IPS-11a (cell line): ENCODE measurements around the gene CTNND2.
"Not testable (repeated sequence)": the region's sequence is repeated elsewhere in the genome, so short reads cannot be mapped to it uniquely, and the experiment has no call there.

ENCODE experiments used
- H3K4me3 ChIP-seq: one replicate; pipeline ENCODE4 v1.5.1; 2013; ENCODE audit warnings: low read depth, low read length, control low read depth

The CTNND2 gene

DNA sequence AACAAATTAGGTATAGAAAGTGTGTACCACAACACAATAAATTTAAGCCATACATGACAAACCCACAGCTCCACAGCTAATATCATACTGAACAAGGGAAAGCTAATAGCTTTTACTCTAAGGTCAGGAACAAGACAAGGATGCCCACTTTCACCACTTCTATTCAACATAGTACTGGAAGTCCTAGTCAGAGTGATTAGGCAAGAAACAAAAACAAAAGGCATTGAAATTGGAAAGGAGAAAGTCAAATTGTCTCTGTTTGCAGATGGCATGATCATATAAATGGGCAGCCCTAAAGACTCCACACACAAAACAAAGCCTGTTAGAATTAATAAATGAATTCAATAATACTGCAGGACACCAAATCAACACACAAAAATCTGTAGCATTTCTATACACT lies 548.8 kb downstream of the CTNND2 start:
- no peak overlapping the region for H3K4me3 ChIP-seq

DNA sequence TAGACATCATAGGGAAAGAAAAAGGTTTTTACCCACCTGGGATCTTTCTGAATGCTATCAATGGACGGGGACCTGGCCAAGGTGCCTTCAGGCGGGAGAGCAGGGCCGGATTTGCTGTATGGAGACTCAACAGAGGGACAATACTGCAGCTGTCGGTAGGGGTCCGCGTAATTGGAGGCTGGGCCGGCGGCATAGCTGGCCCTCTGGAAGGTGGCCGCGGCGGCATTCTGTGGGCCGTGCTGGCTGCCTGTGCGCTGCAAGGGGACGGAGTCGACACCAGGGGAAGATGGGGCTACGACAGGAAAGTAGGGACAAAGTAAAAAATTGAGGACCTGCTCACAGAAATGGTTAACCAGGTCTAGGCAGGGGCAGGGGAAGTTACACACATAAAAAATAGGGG lies 557.9 kb downstream of the CTNND2 start:
- no peak overlapping the region for H3K4me3 ChIP-seq

DNA sequence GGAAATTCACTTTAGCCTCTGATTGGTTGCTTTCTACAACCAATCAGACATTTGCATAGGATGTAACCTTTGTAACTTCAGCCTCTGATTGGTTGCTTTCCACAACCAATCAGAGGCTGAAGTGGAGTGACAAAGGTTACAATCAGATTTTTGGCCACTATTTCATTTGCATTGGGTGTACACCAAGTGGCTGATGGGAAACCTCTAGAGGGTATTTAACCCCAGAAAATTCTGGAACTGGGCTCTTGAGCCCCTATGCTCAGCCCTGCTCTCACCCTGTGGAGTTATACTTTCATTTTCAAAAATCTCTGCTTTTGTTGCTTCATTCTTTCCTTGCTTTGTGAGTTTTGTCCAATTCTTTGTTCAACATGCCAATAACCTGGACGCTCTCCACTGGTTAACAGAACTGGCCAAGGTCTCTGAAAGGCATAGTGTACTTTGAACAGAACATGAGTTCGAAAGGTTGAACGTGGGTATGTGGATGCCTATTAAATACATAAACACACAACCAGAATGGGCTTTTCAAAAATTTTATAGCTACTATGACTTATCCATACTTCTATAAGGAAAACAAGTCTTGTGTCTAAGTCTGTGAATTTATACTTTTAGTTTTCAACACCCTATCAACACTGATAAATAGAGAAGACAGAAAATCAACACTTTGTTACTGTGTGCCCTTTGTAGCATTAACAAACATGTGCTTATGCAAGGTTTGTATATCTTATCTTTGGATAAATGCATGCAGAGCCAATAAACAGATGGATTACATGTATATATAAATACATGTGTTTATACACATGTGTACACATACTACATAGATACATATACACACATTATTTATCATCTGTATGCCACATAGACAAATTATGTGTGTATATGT lies 568.1 kb downstream of the CTNND2 start:
- H3K4me3 ChIP-seq = no peak overlapping the region

DNA sequence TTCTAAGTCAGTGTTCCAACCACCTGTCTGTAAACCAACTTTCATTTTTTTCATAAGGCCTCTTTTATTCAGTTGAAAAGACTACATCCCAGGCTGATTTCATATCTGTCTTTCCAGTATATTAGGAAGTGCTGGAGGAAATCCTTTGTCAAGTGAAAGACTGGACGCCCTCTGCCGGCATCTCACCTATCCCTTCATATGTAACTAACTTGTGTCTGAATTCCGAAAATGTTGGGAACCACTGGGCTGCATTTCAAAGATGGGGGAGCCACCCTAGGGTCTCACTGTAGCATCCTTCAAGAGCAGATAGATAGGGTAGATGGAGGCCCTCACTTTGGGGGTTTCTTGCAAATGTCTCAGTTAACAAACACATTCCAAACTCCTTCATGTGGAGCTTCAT lies 569.8 kb downstream of the CTNND2 start:
- H3K4me3 ChIP-seq = no peak overlapping the region

DNA sequence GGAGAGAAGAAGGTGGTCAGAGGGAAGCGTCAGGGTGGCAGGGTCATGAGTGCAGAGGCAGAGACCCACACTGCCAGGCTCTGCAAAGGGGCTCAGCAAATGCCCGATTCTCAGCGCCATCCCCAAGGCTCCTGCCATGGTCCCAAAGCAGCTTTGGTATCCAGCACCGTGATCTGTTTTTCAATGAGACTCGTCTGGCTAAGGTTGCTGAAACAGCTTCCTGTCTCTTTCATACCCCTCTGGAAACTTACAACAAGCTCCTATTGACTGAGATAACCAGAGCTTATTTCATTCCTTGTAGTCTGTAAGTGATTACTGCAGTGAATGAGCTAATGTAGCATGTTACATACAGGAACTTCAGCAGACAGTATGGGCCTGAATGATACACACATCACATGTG lies 574.6 kb downstream of the CTNND2 start:
- no peak overlapping the region for H3K4me3 ChIP-seq

DNA sequence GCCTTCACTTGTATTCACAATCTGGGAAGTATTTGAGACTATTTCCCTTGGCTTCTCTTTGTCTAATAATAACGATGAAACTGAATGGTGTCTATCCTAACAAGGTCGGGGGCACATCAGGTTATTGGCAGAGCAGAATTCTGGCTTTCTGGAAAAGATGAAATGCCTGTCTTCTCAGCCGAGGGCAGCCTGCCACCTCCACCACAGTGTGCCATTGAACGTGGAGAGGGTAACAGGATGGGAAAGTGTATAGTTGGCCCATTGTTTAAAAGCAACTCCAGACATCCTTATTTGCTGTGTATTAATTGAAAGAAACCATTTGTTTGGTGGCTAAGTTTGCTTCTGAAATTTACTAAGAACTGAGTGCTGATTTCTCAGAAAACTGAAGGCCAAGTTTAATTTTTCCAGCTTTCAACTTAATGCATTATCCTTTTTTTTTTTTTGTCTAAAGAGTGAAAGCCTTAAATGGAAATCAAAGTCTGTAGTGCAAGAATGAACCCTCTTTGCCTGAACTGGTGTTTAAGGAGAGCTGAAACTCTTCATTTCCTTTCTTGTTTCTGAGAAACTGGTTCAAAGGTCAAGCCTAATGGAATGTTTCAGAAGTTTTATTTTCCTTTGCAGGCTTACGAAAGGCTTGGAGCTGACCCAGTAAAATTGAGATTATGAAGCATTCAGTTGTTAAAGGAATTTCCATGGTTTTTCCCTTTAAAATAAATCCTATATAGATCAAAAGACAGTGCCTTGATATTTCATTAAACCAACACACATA lies 579.5 kb downstream of the CTNND2 start:
- H3K4me3 ChIP-seq = no peak overlapping the region

DNA sequence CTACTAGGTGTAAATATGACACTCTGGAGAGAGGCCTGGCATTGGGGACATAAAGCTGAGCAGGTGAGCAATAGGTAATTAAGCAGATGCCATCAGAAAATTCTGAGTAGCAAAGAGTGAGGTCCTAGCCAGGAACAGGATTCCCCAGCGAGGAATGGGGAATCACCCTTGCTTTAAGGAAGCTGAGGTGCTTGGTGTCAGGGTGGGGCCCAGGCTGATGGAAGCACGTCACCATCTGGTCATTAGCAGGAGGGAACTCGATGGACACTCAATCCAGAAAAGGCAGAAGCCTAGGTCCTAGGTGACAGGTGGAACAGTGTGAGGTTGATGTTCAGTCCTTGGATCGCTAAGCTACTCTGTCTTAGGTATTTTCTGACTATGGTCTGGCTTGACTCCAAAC lies 580.5 kb downstream of the CTNND2 start:
- H3K4me3 ChIP-seq = no peak overlapping the region

DNA sequence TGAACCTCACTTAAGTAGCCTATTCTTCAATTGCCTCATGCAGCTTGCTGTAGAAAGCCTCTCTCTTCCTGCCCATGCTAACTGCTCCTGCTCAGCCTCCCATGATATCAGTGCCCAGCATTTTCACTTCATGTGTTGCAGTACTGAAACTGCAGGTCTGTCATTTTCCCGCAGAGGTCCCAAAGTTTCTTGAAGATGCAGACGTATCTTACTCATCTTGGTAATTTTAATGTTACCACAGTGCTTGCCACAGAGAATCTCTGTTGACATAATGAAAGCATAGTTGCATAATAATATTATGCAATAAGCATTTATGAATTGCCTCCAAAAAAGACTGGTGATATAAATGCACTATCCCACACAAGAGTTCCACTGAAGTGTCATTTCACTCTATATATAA lies 582.1 kb downstream of the CTNND2 start:
- no peak overlapping the region for H3K4me3 ChIP-seq

DNA sequence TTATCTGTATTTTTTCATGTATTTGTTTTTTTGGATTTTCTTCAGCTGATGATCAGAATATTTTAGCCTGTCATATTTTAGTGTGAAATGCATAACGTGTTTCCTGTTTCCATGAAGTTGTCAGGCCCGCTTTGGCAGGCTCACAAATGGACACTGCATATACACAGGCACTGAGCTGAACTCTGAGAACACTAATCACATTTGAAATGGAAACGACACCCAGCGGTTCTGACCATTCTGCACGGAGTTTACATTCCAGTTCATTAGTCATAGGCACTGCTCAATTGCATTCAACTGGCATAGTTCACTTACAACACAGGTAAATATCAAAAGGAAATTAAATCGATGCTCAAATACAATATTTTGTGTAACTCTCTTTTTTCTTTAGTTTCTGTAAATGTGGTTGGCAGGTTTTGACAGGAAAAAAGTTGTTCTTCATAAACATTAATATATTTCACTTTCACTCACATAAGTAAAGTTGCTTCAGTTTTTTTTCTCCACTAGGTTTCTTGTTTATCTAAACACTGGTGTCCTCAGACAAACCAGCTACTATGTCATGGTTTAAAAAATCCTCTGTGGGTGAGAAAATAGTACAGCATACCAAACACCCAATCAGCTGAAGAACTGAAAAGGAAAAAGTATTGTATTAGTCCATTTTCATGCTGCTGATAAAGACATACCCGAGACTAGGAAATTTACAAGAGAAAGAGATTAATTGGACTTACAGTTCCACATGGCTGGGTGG lies 584.2 kb downstream of the CTNND2 start:
- no peak overlapping the region for H3K4me3 ChIP-seq

DNA sequence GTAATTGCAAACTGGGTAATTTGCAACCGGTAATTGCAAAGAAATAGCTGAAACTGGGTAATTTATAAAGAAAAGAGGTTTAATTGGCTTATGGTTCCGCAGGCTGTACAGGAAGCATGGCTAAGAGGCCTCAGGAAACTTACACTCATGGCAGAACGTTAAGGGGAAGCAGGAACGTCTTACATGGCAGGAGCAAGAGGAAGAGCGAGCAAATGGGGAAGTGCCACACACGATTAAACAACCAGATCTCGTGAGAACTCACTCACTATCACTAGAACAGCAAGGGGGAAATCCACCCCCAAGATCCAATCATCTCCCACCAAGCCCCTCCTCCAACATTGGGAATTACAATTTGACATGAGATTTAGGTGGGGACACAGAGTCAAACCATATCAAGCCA lies 590.6 kb downstream of the CTNND2 start:
- H3K4me3 ChIP-seq = not testable (repeated sequence)

DNA sequence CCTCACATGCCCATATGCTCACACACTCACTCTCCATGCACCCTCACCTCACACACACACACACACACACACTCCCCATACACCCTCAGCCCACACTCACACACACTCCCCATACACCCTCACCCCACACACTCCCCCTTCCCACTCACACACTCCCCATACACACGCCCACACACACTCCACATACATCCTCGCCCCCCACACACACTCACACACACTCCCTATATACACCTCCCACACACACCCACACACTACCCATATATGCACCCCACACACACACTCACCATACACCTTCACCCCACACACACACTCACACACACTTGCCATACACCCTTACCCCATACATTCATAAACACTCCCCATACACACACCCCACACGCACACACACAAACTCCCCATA lies 592.5 kb downstream of the CTNND2 start:
- H3K4me3 ChIP-seq = no peak overlapping the region

DNA sequence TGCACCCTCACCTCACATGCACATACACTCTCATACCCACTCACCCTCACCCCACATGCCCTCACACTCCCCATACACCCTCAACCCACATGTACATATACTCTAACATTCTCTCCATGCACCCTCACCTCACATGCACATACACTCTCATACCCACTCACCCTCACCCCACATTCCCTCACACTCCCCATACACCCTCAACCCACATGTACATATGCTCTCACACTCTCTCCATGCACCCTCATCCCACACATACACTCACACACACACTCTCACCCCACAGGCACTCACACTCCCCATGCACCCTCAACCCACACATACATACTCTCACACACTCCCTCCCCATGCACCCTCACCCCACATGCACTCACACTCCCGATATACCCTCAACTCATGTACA lies 593.0 kb downstream of the CTNND2 start:
- H3K4me3 ChIP-seq = no peak overlapping the region

DNA sequence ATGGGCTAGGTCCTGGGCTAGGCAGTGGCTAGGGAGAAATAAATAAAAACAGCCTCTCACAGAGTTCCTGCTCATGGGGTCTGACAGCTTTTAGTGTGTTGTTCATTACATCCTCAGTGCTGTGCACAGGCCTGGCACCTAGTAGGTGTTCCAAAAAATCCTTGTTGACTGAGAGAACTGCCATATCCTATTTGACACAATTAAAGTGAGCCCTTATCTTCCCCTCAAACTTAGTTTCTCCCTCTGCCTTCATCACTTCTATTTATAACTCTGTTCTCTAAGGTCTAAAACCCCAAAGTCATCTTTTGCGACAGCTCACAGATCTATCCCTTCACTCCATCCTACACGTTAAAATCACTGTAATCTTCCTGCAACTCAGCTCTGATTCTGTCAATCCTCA lies 594.1 kb downstream of the CTNND2 start:
- H3K4me3 ChIP-seq = no peak overlapping the region

DNA sequence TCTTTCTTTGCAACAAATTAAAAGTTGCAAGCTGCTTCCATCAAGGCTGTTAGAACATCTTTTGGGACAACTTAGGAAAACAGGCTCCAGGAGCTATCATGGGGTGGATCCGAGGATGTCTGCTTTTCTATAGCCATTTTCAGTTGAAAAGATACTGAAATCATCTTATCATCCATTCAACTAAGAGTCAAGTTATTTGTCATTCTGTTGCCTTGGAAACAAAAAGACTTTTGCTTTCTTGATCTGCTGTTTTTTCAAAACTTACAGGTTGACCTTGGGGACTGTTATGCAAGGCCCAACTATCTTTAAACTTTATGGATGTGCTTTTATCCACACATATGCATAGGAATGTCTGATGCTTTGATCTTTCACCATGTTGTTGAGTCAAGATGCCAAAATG lies 597.9 kb downstream of the CTNND2 start:
- H3K4me3 ChIP-seq = no peak overlapping the region

DNA sequence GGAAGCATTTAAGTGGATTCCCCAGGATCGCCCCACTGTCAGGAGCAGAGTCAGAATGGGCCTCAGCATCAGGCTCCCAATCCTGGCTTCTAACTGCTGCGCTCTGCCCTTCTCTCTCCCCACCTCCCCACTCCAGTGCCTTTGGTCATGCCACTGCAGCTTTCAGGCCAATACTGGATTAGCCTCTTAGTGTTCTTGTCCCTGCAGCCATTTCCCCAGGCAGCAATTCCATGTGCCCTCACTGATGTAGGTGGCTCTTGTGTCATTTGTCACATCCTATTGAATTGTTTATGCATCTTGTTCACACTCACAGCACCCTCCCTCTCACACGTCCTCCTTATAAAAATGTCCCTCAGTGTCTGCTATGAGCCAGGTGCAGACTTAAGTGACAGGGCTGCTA lies 599.0 kb downstream of the CTNND2 start:
- H3K4me3 ChIP-seq = no peak overlapping the region

DNA sequence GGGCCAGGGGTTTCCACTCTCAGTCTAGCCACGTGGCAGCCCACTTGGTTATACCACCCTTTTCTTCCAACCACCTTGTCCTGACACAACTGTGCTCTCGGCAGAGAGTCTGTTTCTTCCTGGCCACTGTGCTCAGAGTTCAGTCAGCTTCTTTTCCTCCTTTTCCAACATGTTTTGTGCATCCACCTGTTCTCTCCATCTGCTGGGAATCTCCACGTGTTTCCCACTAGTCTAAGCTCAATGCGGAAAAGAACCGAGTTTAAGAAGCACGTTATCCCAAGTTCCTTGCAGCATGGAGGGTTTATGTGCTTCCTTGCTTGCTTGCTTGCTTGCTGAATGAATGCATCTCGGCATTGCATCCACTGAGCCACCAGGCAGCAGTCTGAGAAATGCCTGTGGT lies 599.6 kb downstream of the CTNND2 start:
- no peak overlapping the region for H3K4me3 ChIP-seq

DNA sequence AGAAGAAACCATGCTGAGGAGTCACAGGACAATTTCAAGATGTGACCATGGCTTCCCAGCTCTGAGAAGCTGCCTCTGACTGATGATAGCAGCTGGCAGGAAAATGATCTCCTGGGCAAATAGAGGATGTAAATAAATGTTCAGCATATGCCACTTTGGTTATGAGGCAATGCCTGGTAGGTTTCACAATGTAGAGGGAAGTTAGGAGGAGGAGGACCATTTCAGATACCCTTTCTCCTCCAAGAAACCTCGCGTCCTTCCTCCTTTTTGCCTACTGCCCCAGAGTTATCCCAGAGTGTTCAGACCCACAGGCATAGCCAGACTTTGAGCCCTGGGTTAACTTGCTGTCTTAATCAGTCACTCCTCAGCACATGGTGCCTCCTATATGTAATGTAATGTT lies 601.6 kb downstream of the CTNND2 start:
- no peak overlapping the region for H3K4me3 ChIP-seq

DNA sequence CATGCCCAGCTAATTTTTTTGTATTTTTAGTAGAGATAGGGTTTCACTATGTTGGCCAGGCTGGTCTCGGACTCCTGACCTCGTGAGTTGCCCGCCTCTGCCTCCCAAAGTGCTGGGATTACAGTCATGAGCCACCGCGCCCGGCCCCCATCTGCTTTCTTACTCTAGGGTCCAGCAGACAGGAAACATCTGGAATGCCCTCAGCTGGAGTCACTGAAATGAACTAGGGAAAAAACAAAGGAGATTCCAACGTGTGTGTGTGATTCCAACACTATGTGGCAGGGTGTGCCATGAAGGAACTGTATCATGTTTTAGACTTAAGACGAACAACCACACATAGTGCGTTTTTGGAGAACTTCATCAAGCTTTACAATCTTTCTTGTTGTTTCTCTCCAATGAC lies 603.1 kb downstream of the CTNND2 start:
- no peak overlapping the region for H3K4me3 ChIP-seq

DNA sequence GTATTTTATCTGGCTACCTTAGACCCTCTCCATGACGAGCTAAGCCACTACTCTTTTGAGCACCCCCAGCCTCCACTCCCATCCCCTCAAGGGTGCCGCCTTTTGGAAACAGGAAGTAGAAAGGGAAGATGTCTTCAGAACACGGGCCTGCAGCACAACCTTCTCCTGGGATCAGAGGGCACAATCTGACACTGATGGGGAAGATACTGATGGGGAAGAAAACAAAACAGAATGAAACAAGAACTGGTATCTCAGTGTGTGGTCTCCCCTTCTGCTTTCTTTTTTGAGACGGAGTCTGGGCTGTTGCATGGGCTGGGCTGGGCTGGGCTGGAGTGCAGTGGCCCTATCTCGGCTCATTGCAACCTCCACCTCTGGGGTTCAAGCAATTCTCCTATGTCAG lies 603.5 kb downstream of the CTNND2 start:
- H3K4me3 ChIP-seq = no peak overlapping the region

DNA sequence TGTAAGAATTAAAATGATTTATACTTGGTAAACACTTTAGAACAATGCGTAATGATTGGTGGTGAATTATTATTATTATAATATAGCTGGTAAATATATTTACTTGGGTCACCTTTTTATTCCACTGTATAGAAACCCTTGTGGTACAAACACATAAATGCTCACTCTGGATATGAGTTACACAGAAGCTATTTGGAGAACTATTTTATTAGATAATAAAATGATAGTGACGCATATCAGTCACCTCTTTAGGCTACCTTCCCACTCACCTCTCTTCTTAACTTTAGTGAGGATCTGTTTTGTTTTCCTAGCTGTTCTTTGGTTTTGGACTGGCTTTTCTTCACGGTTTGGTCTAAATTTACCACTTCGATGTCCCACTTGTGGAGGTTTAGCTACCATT lies 605.4 kb downstream of the CTNND2 start:
- no peak overlapping the region for H3K4me3 ChIP-seq

DNA sequence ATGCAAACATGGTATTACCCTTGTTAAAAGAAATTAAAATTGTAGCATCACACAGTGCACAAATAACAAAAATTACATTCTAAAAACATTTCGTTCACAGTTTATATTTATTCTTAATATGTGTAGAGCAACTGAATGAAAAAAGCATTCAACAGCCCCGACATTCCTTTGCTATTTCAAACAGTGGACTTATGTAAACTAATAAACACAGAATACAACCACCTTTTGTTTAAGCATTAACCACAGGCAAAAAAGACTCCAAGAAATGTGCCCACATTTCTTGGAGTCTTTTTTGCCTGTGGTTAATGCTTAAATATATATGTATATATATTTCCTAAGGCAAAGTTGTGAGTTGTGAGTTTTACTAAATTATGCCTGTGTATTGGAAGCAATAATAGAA lies 610.7 kb downstream of the CTNND2 start:
- no peak overlapping the region for H3K4me3 ChIP-seq
